HL-60 (cell line): ENCODE results near the gene BOK.

Source experiments
- DNase-seq, 2 experiments: peaks; one replicate each; pipeline ENCODE4 v3.0.0-alpha.2; 2010 to 2020; ENCODE audit warnings: low read depth in 1 of 2, low spot score in 1 of 2
- H3K27ac ChIP-seq: fragments of 250-450 bp; sonication (Bioruptor Pico); replicated peaks from 2 replicates; pipeline ENCODE4 v1.5.1; 2020; ENCODE audit warnings: mild to moderate bottlenecking, moderate library complexity
- H3K27me3 ChIP-seq: fragments of 250-450 bp; sonication (Bioruptor Pico); 2 replicates; pipeline ENCODE4 v1.5.1; 2021; ENCODE audit warnings: mild to moderate bottlenecking, moderate library complexity; ENCODE audit not compliant: insufficient read depth, poor library complexity, severe bottlenecking
- H3K4me3 ChIP-seq: replicated peaks from 2 replicates; pipeline ENCODE4 v1.5.1; 2011; ENCODE audit warnings: mild to moderate bottlenecking, control low read depth, low read length; ENCODE audit not compliant: insufficient read depth
- CTCF ChIP-seq: IDR thresholded peaks from one replicate; pipeline ENCODE4 v1.5.1; 2011; ENCODE audit warnings: low read length, control low read depth, inconsistent platforms; ENCODE audit not compliant: insufficient read depth
- GABPA ChIP-seq: IDR thresholded peaks from 2 replicates; pipeline ENCODE4 v1.6.1; 2012; ENCODE audit warnings: low read depth
- POLR2AphosphoS5 ChIP-seq: IDR thresholded peaks from 2 replicates; pipeline ENCODE4 v1.6.1; 2012; ENCODE audit warnings: low read depth
- REST ChIP-seq: IDR thresholded peaks from 2 replicates; pipeline ENCODE4 v1.6.1; 2012; ENCODE audit warnings: low read depth; ENCODE audit not compliant: insufficient replicate concordance
- SPI1 ChIP-seq: IDR thresholded peaks from 2 replicates; pipeline ENCODE4 v1.6.1; 2012; ENCODE audit warnings: low read depth, mild to moderate bottlenecking, borderline replicate concordance

BOK gene

GRCh38 chr2:241598061-241598460 is 39.5 kb downstream of the BOK start:
- H3K27me3 ChIP-seq = no peaks in the 10 kb centered on the region
- H3K4me3 ChIP-seq = no peak overlapping the region
- no peak for DNase-seq
- H3K27ac ChIP-seq = no peak overlapping the region
- TF ChIP-seq REST (no peak), POLR2AphosphoS5 (no peak), CTCF (no peak), SPI1 (no peak), GABPA (no peak)

GRCh38 chr2:241598487-241598886 is 39.9 kb downstream of the BOK start:
- H3K4me3 ChIP-seq = no peak overlapping the region
- H3K27me3 ChIP-seq = no peaks in the 10 kb centered on the region
- no peak overlapping the region for H3K27ac ChIP-seq
- TF ChIP-seq SPI1 (no peak), CTCF (no peak), REST (no peak), POLR2AphosphoS5 (no peak), GABPA (no peak)
- no peak for DNase-seq

GRCh38 chr2:241599615-241600014 is 41.1 kb downstream of the BOK start:
- no peak for DNase-seq
- no peaks in the 10 kb centered on the region for H3K27me3 ChIP-seq
- H3K27ac ChIP-seq = no peak overlapping the region
- no peak overlapping the region for H3K4me3 ChIP-seq
- TF ChIP-seq REST = no peak
- TF ChIP-seq CTCF = no peak
- TF ChIP-seq SPI1 = no peak
- TF ChIP-seq GABPA = no peak
- TF ChIP-seq POLR2AphosphoS5 = no peak
